ENCODE measurements around the gene PBX4. TPM values are rescaled to one million over a fixed set of nuclear protein-coding genes. Genes with fewer than 3 reads are reported as not detected.

PBX4 gene
- total and polyA plus RNA-seq, 2 experiments from 2014 or later: 2.6 to 4.1 TPM

- Mint-ChIP-seq H3K27ac (no peak overlapping the region), H3K9me3 (no peaks in the 10 kb centered on the region; the same call in 2 of the 3 replicates), H3K4me1 (peaks cover 21% of the 10 kb centered on the region), H3K27me3 (ENCODE audit: insufficient read depth, low read depth, poor library complexity) (peaks cover 24% of the 10 kb centered on the region), H3K36me3 (ENCODE audit: low read depth) (peaks cover 33% of the 10 kb centered on the region), H3K4me3 (no peak overlapping the region)
- Histone ChIP-seq H3K36me3 (ENCODE audit: insufficient read depth) (0 out of 2 replicates have a peak, but pooled peaks cover 4% of the 10 kb centered on the region), H3K79me2 (replicated peaks; ENCODE audit: insufficient read depth) (peaks cover 21% of the 10 kb centered on the region), H2AFZ (no peak overlapping the region), H3K27me3 (ENCODE audit: insufficient read depth) (no peaks in the 10 kb centered on the region), H3K27ac (ENCODE audit: low read depth) (no peak overlapping the region), H3K4me3 (no peak overlapping the region), H4K20me1 (replicated peaks; ENCODE audit: insufficient read depth) (0 out of 2 replicates have a peak, but pooled peaks cover 4% of the 10 kb centered on the region), H3K4me2 (no peak overlapping the region), H3K9me2 (ENCODE audit: insufficient read depth) (no peaks in the 10 kb centered on the region), H3K4me1 (ENCODE audit: insufficient read depth) (peaks cover 3% of the 10 kb centered on the region), H3F3A (replicated peaks; ENCODE audit: low read depth) (no peaks in the 10 kb centered on the region)
- DNase-seq (ENCODE audit: low spot score) (no peak), ATAC-seq (no peak)
- TF ChIP-seq STAT1 (IDR thresholded peaks at IDR 0.05; ENCODE audit: unreplicated experiment) (no peak), ZNF114 (CRISPR knock-in tag; IDR thresholded peaks at IDR 0.05) (no peak), EZH2 (IDR thresholded peaks at IDR 0.05; ENCODE audit: low read depth, unreplicated experiment) (no peak), NANOG (IDR thresholded peaks at IDR 0.05; ENCODE audit: borderline replicate concordance) (no peak), CREB1 (CRISPR knock-in tag; IDR thresholded peaks at IDR 0.05; ENCODE audit: low read depth) (no peak), POLR2AphosphoS5 (IDR thresholded peaks at IDR 0.05; ENCODE audit: low read depth) (no peak), EZH2phosphoT487 (IDR thresholded peaks at IDR 0.05; ENCODE audit: unreplicated experiment) (no peak), ZNF331 (CRISPR knock-in tag; IDR thresholded peaks at IDR 0.05; ENCODE audit: low read depth) (no peak), JUNB (IDR thresholded peaks at IDR 0.05; ENCODE audit: unreplicated experiment) (no peak), ETS1 (IDR thresholded peaks at IDR 0.05) (no peak)
- TF ChIP-seq, protein P1, sequence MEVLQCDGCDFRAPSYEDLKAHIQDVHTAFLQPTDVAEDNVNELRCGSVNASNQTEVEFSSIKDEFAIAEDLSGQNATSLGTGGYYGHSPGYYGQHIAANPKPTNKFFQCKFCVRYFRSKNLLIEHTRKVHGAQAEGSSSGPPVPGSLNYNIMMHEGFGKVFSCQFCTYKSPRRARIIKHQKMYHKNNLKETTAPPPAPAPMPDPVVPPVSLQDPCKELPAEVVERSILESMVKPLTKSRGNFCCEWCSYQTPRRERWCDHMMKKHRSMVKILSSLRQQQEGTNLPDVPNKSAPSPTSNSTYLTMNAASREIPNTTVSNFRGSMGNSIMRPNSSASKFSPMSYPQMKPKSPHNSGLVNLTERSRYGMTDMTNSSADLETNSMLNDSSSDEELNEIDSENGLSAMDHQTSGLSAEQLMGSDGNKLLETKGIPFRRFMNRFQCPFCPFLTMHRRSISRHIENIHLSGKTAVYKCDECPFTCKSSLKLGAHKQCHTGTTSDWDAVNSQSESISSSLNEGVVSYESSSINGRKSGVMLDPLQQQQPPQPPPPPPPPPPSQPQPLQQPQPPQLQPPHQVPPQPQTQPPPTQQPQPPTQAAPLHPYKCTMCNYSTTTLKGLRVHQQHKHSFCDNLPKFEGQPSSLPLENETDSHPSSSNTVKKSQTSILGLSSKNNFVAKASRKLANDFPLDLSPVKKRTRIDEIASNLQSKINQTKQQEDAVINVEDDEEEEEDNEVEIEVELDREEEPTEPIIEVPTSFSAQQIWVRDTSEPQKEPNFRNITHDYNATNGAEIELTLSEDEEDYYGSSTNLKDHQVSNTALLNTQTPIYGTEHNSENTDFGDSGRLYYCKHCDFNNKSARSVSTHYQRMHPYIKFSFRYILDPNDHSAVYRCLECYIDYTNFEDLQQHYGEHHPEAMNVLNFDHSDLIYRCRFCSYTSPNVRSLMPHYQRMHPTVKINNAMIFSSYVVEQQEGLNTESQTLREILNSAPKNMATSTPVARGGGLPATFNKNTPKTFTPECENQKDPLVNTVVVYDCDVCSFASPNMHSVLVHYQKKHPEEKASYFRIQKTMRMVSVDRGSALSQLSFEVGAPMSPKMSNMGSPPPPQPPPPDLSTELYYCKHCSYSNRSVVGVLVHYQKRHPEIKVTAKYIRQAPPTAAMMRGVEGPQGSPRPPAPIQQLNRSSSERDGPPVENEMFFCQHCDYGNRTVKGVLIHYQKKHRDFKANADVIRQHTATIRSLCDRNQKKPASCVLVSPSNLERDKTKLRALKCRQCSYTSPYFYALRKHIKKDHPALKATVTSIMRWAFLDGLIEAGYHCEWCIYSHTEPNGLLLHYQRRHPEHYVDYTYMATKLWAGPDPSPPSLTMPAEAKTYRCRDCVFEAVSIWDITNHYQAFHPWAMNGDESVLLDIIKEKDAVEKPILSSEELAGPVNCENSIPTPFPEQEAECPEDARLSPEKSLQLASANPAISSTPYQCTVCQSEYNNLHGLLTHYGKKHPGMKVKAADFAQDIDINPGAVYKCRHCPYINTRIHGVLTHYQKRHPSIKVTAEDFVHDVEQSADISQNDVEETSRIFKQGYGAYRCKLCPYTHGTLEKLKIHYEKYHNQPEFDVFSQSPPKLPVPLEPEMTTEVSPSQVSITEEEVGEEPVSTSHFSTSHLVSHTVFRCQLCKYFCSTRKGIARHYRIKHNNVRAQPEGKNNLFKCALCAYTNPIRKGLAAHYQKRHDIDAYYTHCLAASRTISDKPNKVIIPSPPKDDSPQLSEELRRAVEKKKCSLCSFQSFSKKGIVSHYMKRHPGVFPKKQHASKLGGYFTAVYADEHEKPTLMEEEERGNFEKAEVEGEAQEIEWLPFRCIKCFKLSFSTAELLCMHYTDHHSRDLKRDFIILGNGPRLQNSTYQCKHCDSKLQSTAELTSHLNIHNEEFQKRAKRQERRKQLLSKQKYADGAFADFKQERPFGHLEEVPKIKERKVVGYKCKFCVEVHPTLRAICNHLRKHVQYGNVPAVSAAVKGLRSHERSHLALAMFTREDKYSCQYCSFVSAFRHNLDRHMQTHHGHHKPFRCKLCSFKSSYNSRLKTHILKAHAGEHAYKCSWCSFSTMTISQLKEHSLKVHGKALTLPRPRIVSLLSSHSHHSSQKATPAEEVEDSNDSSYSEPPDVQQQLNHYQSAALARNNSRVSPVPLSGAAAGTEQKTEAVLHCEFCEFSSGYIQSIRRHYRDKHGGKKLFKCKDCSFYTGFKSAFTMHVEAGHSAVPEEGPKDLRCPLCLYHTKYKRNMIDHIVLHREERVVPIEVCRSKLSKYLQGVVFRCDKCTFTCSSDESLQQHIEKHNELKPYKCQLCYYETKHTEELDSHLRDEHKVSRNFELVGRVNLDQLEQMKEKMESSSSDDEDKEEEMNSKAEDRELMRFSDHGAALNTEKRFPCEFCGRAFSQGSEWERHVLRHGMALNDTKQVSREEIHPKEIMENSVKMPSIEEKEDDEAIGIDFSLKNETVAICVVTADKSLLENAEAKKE (CRISPR knock-in tag; IDR thresholded peaks at IDR 0.05): no peak
- TF ChIP-seq, protein P2, sequence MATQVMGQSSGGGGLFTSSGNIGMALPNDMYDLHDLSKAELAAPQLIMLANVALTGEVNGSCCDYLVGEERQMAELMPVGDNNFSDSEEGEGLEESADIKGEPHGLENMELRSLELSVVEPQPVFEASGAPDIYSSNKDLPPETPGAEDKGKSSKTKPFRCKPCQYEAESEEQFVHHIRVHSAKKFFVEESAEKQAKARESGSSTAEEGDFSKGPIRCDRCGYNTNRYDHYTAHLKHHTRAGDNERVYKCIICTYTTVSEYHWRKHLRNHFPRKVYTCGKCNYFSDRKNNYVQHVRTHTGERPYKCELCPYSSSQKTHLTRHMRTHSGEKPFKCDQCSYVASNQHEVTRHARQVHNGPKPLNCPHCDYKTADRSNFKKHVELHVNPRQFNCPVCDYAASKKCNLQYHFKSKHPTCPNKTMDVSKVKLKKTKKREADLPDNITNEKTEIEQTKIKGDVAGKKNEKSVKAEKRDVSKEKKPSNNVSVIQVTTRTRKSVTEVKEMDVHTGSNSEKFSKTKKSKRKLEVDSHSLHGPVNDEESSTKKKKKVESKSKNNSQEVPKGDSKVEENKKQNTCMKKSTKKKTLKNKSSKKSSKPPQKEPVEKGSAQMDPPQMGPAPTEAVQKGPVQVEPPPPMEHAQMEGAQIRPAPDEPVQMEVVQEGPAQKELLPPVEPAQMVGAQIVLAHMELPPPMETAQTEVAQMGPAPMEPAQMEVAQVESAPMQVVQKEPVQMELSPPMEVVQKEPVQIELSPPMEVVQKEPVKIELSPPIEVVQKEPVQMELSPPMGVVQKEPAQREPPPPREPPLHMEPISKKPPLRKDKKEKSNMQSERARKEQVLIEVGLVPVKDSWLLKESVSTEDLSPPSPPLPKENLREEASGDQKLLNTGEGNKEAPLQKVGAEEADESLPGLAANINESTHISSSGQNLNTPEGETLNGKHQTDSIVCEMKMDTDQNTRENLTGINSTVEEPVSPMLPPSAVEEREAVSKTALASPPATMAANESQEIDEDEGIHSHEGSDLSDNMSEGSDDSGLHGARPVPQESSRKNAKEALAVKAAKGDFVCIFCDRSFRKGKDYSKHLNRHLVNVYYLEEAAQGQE (IDR thresholded peaks at IDR 0.05; ENCODE audit: unreplicated experiment): no peak
- TF ChIP-seq, protein P3, sequence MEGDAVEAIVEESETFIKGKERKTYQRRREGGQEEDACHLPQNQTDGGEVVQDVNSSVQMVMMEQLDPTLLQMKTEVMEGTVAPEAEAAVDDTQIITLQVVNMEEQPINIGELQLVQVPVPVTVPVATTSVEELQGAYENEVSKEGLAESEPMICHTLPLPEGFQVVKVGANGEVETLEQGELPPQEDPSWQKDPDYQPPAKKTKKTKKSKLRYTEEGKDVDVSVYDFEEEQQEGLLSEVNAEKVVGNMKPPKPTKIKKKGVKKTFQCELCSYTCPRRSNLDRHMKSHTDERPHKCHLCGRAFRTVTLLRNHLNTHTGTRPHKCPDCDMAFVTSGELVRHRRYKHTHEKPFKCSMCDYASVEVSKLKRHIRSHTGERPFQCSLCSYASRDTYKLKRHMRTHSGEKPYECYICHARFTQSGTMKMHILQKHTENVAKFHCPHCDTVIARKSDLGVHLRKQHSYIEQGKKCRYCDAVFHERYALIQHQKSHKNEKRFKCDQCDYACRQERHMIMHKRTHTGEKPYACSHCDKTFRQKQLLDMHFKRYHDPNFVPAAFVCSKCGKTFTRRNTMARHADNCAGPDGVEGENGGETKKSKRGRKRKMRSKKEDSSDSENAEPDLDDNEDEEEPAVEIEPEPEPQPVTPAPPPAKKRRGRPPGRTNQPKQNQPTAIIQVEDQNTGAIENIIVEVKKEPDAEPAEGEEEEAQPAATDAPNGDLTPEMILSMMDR (conservative IDR thresholded peaks at IDR 0.05; ENCODE audit: low read depth in 2 of 2): no peak
Observed at GRCh38 chr19:19623383-19623782, 4.9 kb upstream of the PBX4 start.

Data from GM23338 (cell line).